H1 (cell line): Measurements from ENCODE around the gene NUP98. TPM values are rescaled to one million over a fixed set of nuclear protein-coding genes. Genes with fewer than 3 reads are reported as not detected.

Experiments used
- CTCF ChIA-PET: fragments of 300-600 bp; sonication (Branson Sonifier 250); formaldehyde crosslinking; loops from one replicate; lab custom pipeline; 2021; ENCODE audit not compliant: partially characterized antibody; lab: Charles Lee
- POLR2A ChIA-PET: fragments of 300-600 bp; sonication (Branson Sonifier 250); formaldehyde crosslinking; loops from one replicate; lab custom pipeline; 2021; ENCODE audit warnings: inconsistent platforms; ENCODE audit not compliant: partially characterized antibody; lab: Charles Lee
- DNase-seq, 2 experiments: peaks; one replicate each; pipeline versions ENCODE4 v3.0.0 to v3.0.0-alpha.2; 2010 to 2022; ENCODE audit warnings: low spot score in 2 of 2, low read depth in 1 of 2, mixed read lengths in 1 of 2
- FAIRE-seq: peaks from 2 replicates; lab custom pipeline; 2011; peaks lifted over from hg19 to GRCh38; lab: Jason Lieb, UNC
- H2AFZ ChIP-seq: 2 replicates; pipeline ENCODE4 v1.8.1; 2012; ENCODE audit warnings: low read length, inconsistent platforms
- H2AK5ac ChIP-seq: 2 replicates; pipeline ENCODE4 v1.6.1; 2013; ENCODE audit warnings: low read depth, low read length
- H2BK120ac ChIP-seq: replicated peaks from 2 replicates; pipeline ENCODE3; 2013; ENCODE audit warnings: low read depth, low read length, inconsistent platforms
- H2BK12ac ChIP-seq: 2 replicates; pipeline ENCODE4 v1.6.1; 2013; ENCODE audit warnings: low read depth, low read length
- H2BK15ac ChIP-seq: 2 replicates; pipeline ENCODE4 v1.6.1; 2013; ENCODE audit warnings: low read length
- H2BK20ac ChIP-seq: 2 replicates; pipeline ENCODE4 v1.6.1; 2013; ENCODE audit warnings: low read length
- H2BK5ac ChIP-seq: 2 replicates; pipeline ENCODE4 v1.6.1; 2013; ENCODE audit warnings: low read depth, low read length
- H3K14ac ChIP-seq: 2 replicates; pipeline ENCODE4 v1.6.1; 2013; ENCODE audit warnings: inconsistent platforms; ENCODE audit not compliant: insufficient read length
- H3K18ac ChIP-seq: 2 replicates; pipeline ENCODE4 v1.6.1; 2013; ENCODE audit warnings: low read length; ENCODE audit errors: extremely low read depth
- H3K23ac ChIP-seq: 2 replicates; pipeline ENCODE4 v1.6.1; 2013; ENCODE audit warnings: inconsistent platforms; ENCODE audit not compliant: insufficient read length
- H3K23me2 ChIP-seq: 2 replicates; pipeline ENCODE4 v1.6.1; 2013; ENCODE audit warnings: low read depth, low read length
- H3K27ac ChIP-seq: 2 replicates; pipeline ENCODE4 v1.6.1; 2011; ENCODE audit warnings: low read depth, low read length, inconsistent platforms
- H3K27me3 ChIP-seq, 4 experiments: replicated peaks in 1 of 4; 1 replicate in 1 of 4; 2 replicates in 3 of 4; pipeline versions ENCODE4 v1.6.1 to v1.8.1; 2011 to 2013; ENCODE audit warnings: low read length in 3 of 4, mild to moderate bottlenecking in 3 of 4, inconsistent platforms in 2 of 4, mixed read lengths in 2 of 4, moderate library complexity in 1 of 4; ENCODE audit not compliant: control insufficient read depth in 3 of 4, insufficient read depth in 3 of 4; ENCODE audit errors: extremely low read depth in 1 of 4
- H3K36me3 ChIP-seq, 4 experiments: 2 replicates each; pipeline versions ENCODE4 v1.6.1 to v1.8.1; 2011 to 2013; ENCODE audit warnings: mild to moderate bottlenecking in 4 of 4, low read length in 3 of 4, moderate library complexity in 2 of 4, control low read depth in 1 of 4, inconsistent platforms in 1 of 4; ENCODE audit not compliant: insufficient read depth in 4 of 4, control insufficient read depth in 2 of 4
- H3K4ac ChIP-seq: replicated peaks from 2 replicates; pipeline ENCODE3; 2013; ENCODE audit warnings: low read length, low read depth, mixed read lengths, inconsistent platforms; ENCODE audit not compliant: insufficient read length
- H3K4me1 ChIP-seq, 4 experiments: replicated peaks in 1 of 4; 1 replicate in 1 of 4; 2 replicates in 3 of 4; pipeline versions ENCODE4 v1.6.1 to v1.8.1; 2011 to 2013; ENCODE audit warnings: low read length in 3 of 4, inconsistent platforms in 2 of 4, mixed read lengths in 1 of 4; ENCODE audit not compliant: insufficient read depth in 4 of 4, control insufficient read depth in 3 of 4
- H3K4me2 ChIP-seq, 2 experiments: 2 replicates each; pipeline versions ENCODE4 v1.6.1 to v1.8.1; 2011 to 2013; ENCODE audit warnings: low read depth in 2 of 2, low read length in 2 of 2, control low read depth in 1 of 2, inconsistent platforms in 1 of 2, mild to moderate bottlenecking in 1 of 2; ENCODE audit not compliant: insufficient read depth in 1 of 2
- H3K4me3 ChIP-seq, 4 experiments: fragments of 200-600, 300-600 bp in 1 of 4; sonication (generic), shearing (Covaris generic), sonication (Bioruptor Twin) in 1 of 4; 2 replicates each; pipeline versions ENCODE4 v1.5.1 to v1.8.1; 2011 to 2016; ENCODE audit warnings: low read length in 4 of 4, low read depth in 3 of 4, control low read depth in 2 of 4, inconsistent platforms in 2 of 4, mild to moderate bottlenecking in 2 of 4, mixed read lengths in 1 of 4, moderate library complexity in 1 of 4; ENCODE audit not compliant: insufficient read depth in 2 of 4; ENCODE audit errors: extremely low read depth in 1 of 4
- H3K56ac ChIP-seq: replicated peaks from 2 replicates; pipeline ENCODE3; 2013; ENCODE audit warnings: low read depth, mild to moderate bottlenecking, mixed read lengths, low read length, inconsistent platforms; ENCODE audit not compliant: insufficient read length
- H3K79me1 ChIP-seq: 2 replicates; pipeline ENCODE4 v1.6.1; 2013; ENCODE audit warnings: low read depth, low read length, control low read depth
- H3K79me2 ChIP-seq, 2 experiments: 2 replicates each; pipeline versions ENCODE4 v1.6.1 to v1.8.1; 2012 to 2013; ENCODE audit warnings: low read length in 2 of 2, mild to moderate bottlenecking in 2 of 2, inconsistent platforms in 1 of 2; ENCODE audit not compliant: insufficient read depth in 2 of 2, control insufficient read depth in 1 of 2
- H3K9ac ChIP-seq, 4 experiments: replicated peaks in 1 of 4; 1 replicate in 1 of 4; 2 replicates in 3 of 4; pipeline versions ENCODE4 v1.6.1 to v1.8.1; 2011 to 2013; ENCODE audit warnings: low read depth in 3 of 4, low read length in 3 of 4, control low read depth in 2 of 4, mild to moderate bottlenecking in 2 of 4, moderate library complexity in 2 of 4, inconsistent platforms in 1 of 4; ENCODE audit errors: extremely low read depth in 1 of 4
- H3K9me3 ChIP-seq, 2 experiments: 2 replicates each; pipeline versions ENCODE4 v1.6.1 to v1.8.1; 2012 to 2013; ENCODE audit warnings: mild to moderate bottlenecking in 2 of 2, moderate library complexity in 2 of 2, control low read depth in 1 of 2, inconsistent platforms in 1 of 2, low read depth in 1 of 2, low read length in 1 of 2, mixed read lengths in 1 of 2; ENCODE audit not compliant: insufficient read depth in 2 of 2
- H4K20me1 ChIP-seq, 2 experiments: replicated peaks in 1 of 2; 2 replicates each; pipeline versions ENCODE3 to v1.8.1; 2011 to 2013; ENCODE audit warnings: inconsistent platforms in 2 of 2, low read length in 2 of 2, mild to moderate bottlenecking in 1 of 2; ENCODE audit not compliant: insufficient read depth in 2 of 2, control insufficient read depth in 1 of 2
- H4K5ac ChIP-seq: 2 replicates; pipeline ENCODE4 v1.6.1; 2013; ENCODE audit warnings: low read length, low read depth, mixed read lengths, inconsistent platforms; ENCODE audit not compliant: insufficient read length
- H4K8ac ChIP-seq: 2 replicates; pipeline ENCODE4 v1.8.0; 2013; ENCODE audit warnings: mild to moderate bottlenecking, moderate library complexity, low read length, inconsistent platforms; ENCODE audit not compliant: insufficient read depth; ENCODE audit errors: extremely low read depth
- H4K91ac ChIP-seq: replicated peaks from 2 replicates; pipeline ENCODE3; 2013; ENCODE audit warnings: low read length, mixed read lengths, inconsistent platforms; ENCODE audit not compliant: insufficient read length
- CBX5 ChIP-seq: fragments of 300-800, 300-1000 bp; sonication (generic); IDR thresholded peaks from 2 replicates; pipeline ENCODE4 v1.7.1; 2016; ENCODE audit warnings: antibody characterized with exemption, low read length, low read depth
- CTBP2 ChIP-seq: IDR thresholded peaks from 2 replicates; pipeline ENCODE4 v1.7.0; 2011; ENCODE audit warnings: borderline replicate concordance, mild to moderate bottlenecking, moderate library complexity, mixed read lengths, low read length; ENCODE audit not compliant: insufficient read depth, insufficient read length
- JUND ChIP-seq: IDR thresholded peaks from 2 replicates; pipeline ENCODE4 v1.6.1; 2011; ENCODE audit warnings: mild to moderate bottlenecking, improper control_type of control experiment, low read length
- NRF1 ChIP-seq: IDR thresholded peaks from 2 replicates; pipeline ENCODE4 v1.6.1; 2011; ENCODE audit warnings: mild to moderate bottlenecking, low read depth, low read length, improper control_type of control experiment
- SIN3A ChIP-seq, 2 experiments: IDR thresholded peaks in 1 of 2; conservative IDR thresholded peaks in 1 of 2; 2 replicates each; pipeline ENCODE4 v1.6.1; 2011 to 2012; ENCODE audit warnings: low read length in 2 of 2, improper control_type of control experiment in 1 of 2, low read depth in 1 of 2, mild to moderate bottlenecking in 1 of 2
- WGBS, 2 experiments: shearing (Covaris generic) in 1 of 2; methylation state at CpG; one replicate each; pipeline versions ENCODE4 v1.1.6 to v1.1.7; 2013 to 2015; ENCODE audit warnings: low lambda C conversion rate in 2 of 2, mixed read lengths in 2 of 2, inconsistent platforms in 1 of 2, low coverage in 1 of 2, missing lambda C conversion rate in 1 of 2; ENCODE audit not compliant: insufficient replicate concordance in 2 of 2, insufficient coverage in 1 of 2, insufficient read length in 1 of 2; ENCODE audit errors: extremely low coverage in 1 of 2, missing lambda C conversion rate in 1 of 2; 5-methylcytosine and 5-hydroxymethylcytosine counted together
- polyA plus RNA-seq, 7 experiments: library from polyadenylated mRNA; depleted of rRNA in 3 of 7; stranded (reverse) in 5 of 7; unstranded in 2 of 7; fragments of >200 nt in 5 of 7; fragments of 200-250 nt in 2 of 7; gene quantifications; 1 replicate in 5 of 7; 2 replicates in 1 of 7; 4 replicates in 1 of 7; pipeline versions ENCODE4 v1.2.1 to v1.2.3, GENCODE V29; 2011 to 2013; ENCODE audit warnings: missing spikeins in 2 of 7, mixed read lengths in 2 of 7
- total RNA-seq: library from RNA; stranded (reverse); fragmentation: NEBNext Ultra II Directional; extraction: Animal tissue kit (Norgen Biotek cat#: 25700); gene quantifications from 2 replicates; pipeline ENCODE4 v1.2.1, GENCODE V29; 2021
- TF ChIP-seq, protein P1 (sequence below), 3 experiments: IDR thresholded peaks; 1 replicate in 2 of 3; 2 replicates in 1 of 3; pipeline versions ENCODE4 v1.5.1 to v1.6.1; 2011; ENCODE audit warnings: low read length in 3 of 3, mild to moderate bottlenecking in 3 of 3, inconsistent platforms in 2 of 3, low read depth in 1 of 3, moderate library complexity in 1 of 3; ENCODE audit not compliant: insufficient read depth in 1 of 3; ENCODE audit errors: control extremely low read depth in 1 of 3

Gene NUP98
- total and polyA plus RNA-seq, 2 of the 8 experiments (the other 6 are each of a cell fraction or from before 2014, with no cell fraction given) = 98.6 to 261 TPM

DNA sequence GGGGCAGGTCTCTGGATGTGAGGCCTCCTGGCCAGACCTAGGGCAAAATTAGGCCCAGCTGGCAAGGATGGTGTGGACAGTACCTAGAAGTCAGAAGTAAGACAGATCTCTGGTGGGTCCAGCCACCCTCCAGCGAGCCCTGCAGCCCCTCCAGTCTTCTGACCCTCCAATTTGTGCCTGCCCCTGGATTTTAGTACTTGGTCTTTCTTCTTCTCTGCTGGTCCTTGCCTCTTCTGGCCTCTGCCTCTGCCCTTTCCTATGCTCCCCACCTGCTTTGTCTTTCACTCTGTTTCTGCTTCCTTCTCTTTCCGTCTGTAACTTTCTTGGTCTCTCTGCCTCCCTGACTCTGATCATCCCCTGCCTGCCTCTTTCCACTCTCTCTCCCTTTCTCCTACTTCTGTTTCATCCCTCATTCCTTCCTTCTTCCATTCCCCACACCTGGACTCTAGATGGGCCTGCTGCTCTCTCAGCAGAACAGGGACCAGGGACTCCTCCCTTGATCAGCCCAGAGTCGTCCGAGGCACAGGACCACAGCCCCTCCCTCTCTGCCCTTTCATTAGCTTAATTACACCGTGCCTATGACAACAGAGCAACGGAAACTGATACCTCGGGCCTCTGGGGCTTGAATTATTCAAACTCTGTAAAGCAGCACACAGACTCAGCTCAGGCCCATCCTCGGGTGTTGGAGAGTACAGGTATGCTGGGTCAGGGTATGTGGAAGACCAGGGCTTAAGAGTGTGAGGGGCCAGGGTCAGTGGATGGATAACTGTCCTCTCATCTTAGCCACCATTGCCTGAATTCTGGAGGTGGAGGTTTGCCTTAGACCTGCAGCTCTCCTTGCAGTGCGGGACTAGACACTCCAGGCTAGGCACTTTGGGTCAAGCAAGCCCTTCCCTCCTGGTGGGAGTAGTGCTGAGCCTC lies 125.8 kb downstream of the NUP98 start, which contains the start of gene CHRNA10:
Gene CHRNA10 (minus strand): TSS at position 51 of the 921 bp plus-strand sequence. CDS start 72 bp downstream, outside the sequence.
- Histone ChIP-seq H3K79me2 (no peaks in the 10 kb centered on the region), H4K8ac (no peak within 1 kb of the TSS), H2BK5ac (no peak within 1 kb of the TSS), H4K20me1 (peaks cover 0 to 5% of the 10 kb centered on the region in 2 experiments), H3K23ac (no peak within 1 kb of the TSS), H3K56ac (no peak within 1 kb of the TSS), H2AFZ (no peak within 1 kb of the TSS), H3K79me1 (no peaks in the 10 kb centered on the region), H2BK12ac (no peak within 1 kb of the TSS), H3K4ac (no peak within 1 kb of the TSS), H3K36me3 (peaks cover 17 to 37% (median 28%) of the 10 kb centered on the region in 4 experiments; a peak in 7 of 8 replicates), H2BK20ac (no peak within 1 kb of the TSS), H3K9me3 (no peaks in the 10 kb centered on the region), H4K5ac (no peak within 1 kb of the TSS), H2BK15ac (no peak within 1 kb of the TSS), H3K4me3 (no peak within 1 kb of the TSS), H3K9ac (no peak within 1 kb of the TSS), H3K4me2 (no peak within 1 kb of the TSS), H3K27me3 (no peaks in the 10 kb centered on the region), H4K91ac (no peak within 1 kb of the TSS), H3K27ac (peak within 1 kb of the TSS; percentile 56; the same call in 1 of the 2 replicates), H3K4me1 (no peaks in the 10 kb centered on the region), H3K23me2 (no peaks in the 10 kb centered on the region), H2BK120ac (no peak within 1 kb of the TSS), H3K18ac (no peak within 1 kb of the TSS), H3K14ac (no peak within 1 kb of the TSS), H2AK5ac (no peak within 1 kb of the TSS)
- FAIRE-seq (no peak), DNase-seq (no peak)
- TF ChIP-seq, protein P1, sequence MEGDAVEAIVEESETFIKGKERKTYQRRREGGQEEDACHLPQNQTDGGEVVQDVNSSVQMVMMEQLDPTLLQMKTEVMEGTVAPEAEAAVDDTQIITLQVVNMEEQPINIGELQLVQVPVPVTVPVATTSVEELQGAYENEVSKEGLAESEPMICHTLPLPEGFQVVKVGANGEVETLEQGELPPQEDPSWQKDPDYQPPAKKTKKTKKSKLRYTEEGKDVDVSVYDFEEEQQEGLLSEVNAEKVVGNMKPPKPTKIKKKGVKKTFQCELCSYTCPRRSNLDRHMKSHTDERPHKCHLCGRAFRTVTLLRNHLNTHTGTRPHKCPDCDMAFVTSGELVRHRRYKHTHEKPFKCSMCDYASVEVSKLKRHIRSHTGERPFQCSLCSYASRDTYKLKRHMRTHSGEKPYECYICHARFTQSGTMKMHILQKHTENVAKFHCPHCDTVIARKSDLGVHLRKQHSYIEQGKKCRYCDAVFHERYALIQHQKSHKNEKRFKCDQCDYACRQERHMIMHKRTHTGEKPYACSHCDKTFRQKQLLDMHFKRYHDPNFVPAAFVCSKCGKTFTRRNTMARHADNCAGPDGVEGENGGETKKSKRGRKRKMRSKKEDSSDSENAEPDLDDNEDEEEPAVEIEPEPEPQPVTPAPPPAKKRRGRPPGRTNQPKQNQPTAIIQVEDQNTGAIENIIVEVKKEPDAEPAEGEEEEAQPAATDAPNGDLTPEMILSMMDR (IDR thresholded peaks at IDR 0.05; ENCODE audit: control extremely low read depth in 1 of 3, insufficient read depth in 1 of 3, low read depth in 1 of 3, low read length in 3 of 3) = no peak
- TF ChIP-seq CTBP2 = no peak
- TF ChIP-seq NRF1 = no peak
- no peak for TF ChIP-seq JUND
- TF ChIP-seq CBX5 = no peak
- TF ChIP-seq SIN3A (conservative IDR thresholded peaks at IDR 0.05 in 1 of 2, IDR thresholded peaks at IDR 0.05 in 1 of 2; ENCODE audit: low read depth in 1 of 2, low read length in 2 of 2) = no peak
- WGBS, 2 experiments = 91% methylated on average over 9 of the region's 9 CpGs; no CpG with 5 or more reads in 1 of the 2 experiments
- ChIA-PET CTCF (interaction anchor here (1.4 to 1.9 kb wide), 2 partner anchors 10 to 12 kb away, joined by 3 to 6 read pairs; no protein-coding TSS in a partner anchor), POLR2A (interaction anchor here (1.3 to 2.0 kb wide), 2 partner anchors 9 to 29 kb away, joined by 4 to 7 read pairs; no protein-coding TSS in a partner anchor)
